Tibial nerve (tissue), 4 donors: Measurements from ENCODE around the gene NFATC2.

Experiments
- CTCF ChIP-seq, 5 experiments: fragments of 200-600 bp in 3 of 5; fragments of 450-650 bp in 2 of 5; sonication (generic) in 3 of 5; IDR thresholded peaks; one replicate each; pipeline ENCODE4 v1.5.1; 2016 to 2019; ENCODE audit warnings: antibody characterized with exemption in 5 of 5, mild to moderate bottlenecking in 3 of 5, moderate library complexity in 2 of 5
- EP300 ChIP-seq, 2 donors: sonication (generic); formaldehyde crosslinking; IDR thresholded peaks; one replicate each; pipeline ENCODE4 v1.6.1; 2017; ENCODE audit warnings: antibody characterized with exemption in 2 of 2, mild to moderate bottlenecking in 1 of 2
- POLR2A ChIP-seq, 2 donors: fragments of 450-650 bp; IDR thresholded peaks; one replicate each; pipeline ENCODE4 v1.6.1; 2017; ENCODE audit warnings: antibody characterized with exemption in 2 of 2, mild to moderate bottlenecking in 2 of 2, moderate library complexity in 2 of 2

GRCh38 chr20:51340451-51340840 is 202.1 kb downstream of the NFATC2 start:
- TF ChIP-seq EP300 (IDR thresholded peaks at IDR 0.05) (no peak), CTCF (IDR thresholded peaks at IDR 0.05) (no peak), POLR2A (IDR thresholded peaks at IDR 0.05) (no peak)
